C4-2B (cell line): ENCODE data around the gene PRXL2A.

ENCODE experiments used
- ZFX ChIP-seq: fragments of 450-650 bp; IDR thresholded peaks from 2 replicates; pipeline ENCODE4 v1.6.1; 2017
- TF ChIP-seq, protein P1 (sequence below): fragments of 450-650 bp; conservative IDR thresholded peaks from 2 replicates; pipeline ENCODE4 v1.5.1; 2017; ENCODE audit warnings: mild to moderate bottlenecking

- TF ChIP-seq, protein P1, sequence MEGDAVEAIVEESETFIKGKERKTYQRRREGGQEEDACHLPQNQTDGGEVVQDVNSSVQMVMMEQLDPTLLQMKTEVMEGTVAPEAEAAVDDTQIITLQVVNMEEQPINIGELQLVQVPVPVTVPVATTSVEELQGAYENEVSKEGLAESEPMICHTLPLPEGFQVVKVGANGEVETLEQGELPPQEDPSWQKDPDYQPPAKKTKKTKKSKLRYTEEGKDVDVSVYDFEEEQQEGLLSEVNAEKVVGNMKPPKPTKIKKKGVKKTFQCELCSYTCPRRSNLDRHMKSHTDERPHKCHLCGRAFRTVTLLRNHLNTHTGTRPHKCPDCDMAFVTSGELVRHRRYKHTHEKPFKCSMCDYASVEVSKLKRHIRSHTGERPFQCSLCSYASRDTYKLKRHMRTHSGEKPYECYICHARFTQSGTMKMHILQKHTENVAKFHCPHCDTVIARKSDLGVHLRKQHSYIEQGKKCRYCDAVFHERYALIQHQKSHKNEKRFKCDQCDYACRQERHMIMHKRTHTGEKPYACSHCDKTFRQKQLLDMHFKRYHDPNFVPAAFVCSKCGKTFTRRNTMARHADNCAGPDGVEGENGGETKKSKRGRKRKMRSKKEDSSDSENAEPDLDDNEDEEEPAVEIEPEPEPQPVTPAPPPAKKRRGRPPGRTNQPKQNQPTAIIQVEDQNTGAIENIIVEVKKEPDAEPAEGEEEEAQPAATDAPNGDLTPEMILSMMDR = no peak
- no peak for TF ChIP-seq ZFX
Observed at GRCh38 chr10:80421707-80422536, 13.6 kb downstream of the PRXL2A start.
